Measurements from ENCODE around the gene EPN3. TPM values are rescaled to one million over a fixed set of nuclear protein-coding genes. Genes with fewer than 3 reads are reported as not detected.

The EPN3 gene
- total RNA-seq, 2 experiments from 2014 or later: not detected

DNA sequence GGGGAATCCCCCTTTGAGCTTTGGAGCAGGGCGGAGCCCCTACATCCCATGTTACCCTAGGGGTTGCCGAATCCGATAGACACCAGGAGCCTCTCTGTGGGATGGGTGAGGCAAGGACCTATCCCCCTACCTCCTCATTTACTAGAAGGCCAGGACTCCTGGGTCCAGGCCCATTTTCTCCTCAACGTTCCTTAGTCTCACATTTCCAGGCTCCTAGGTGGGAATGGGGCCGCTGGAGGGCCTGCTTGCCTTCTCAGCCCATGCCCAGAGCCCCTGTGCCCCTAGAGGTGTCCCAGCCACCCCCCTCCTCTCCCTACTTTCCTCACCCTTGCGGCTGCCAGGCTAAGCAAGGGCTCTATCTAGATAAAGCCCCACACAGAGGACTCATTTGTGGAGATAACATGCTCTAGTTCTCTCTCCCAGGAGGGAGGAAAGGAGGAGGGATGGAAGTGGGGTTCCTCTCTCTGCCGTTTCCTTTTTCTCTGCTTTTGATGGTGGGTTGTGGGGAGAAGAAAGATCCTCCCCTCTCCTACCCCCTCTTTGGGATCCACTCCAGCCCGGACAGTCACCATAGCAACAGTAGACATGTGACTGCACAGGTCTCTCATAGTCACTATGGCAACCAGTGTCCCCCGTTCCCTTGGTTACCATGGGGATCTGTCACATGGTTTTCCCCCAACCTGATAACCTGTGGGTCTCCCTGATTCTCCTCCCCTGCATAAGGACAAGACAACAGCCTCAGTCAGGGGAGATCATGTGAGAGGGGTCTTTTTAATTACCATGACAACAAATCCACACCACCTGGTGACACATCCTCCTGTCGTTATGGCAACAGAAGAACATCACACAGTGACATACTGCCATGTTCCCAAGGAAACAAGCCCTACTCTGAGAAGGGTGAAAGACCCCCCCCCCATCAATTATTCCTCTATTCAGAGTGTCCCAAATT lies 33.1 kb downstream of the EPN3 start:
- peaks cover 37% of the 10 kb centered on the region for H3K27me3 Mint-ChIP-seq
- no peaks in the 10 kb centered on the region for H3K9me3 Mint-ChIP-seq
- no peak overlapping the region for H3K27ac Mint-ChIP-seq
- ChIA-PET POLR2A (no interaction called here), CTCF (no interaction called here)
- H3K36me3 Mint-ChIP-seq: no peaks in the 10 kb centered on the region
- intact Hi-C loops (cut with micrococcal nuclease): no loop called here
- H3K4me3 Mint-ChIP-seq: no peak overlapping the region
- peaks cover 13% of the 10 kb centered on the region for H3K4me1 Mint-ChIP-seq (ENCODE audit: low read depth)
- no peak for DNase-seq

DNA sequence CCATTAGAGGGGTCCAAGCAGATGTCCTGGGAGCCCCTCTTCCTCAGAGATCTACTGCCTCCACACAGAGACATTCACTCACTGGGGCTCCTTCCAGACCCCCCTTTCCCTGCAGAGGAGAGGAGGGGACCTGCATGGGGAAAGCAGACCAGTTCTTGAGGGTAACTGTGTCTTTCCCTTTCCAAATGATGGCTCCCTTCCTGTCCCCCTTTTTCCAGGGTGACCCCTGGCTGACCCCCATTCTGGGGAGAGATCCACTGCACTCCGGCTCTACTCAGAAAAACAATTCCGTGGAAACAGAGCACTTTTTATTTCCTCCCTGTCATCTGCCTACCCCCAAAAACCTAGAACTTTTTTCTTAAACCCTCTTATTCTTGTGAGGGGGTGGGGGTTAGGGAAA lies 34.4 kb downstream of the EPN3 start:
- no peak overlapping the region for H3K4me3 Mint-ChIP-seq
- peaks cover 13% of the 10 kb centered on the region for H3K4me1 Mint-ChIP-seq (ENCODE audit: low read depth)
- H3K36me3 Mint-ChIP-seq: no peaks in the 10 kb centered on the region
- no peaks in the 10 kb centered on the region for H3K9me3 Mint-ChIP-seq
- ChIA-PET POLR2A (no interaction called here), CTCF (interaction anchor here (1.5 kb wide), 1 partner anchor 16 kb away, joined by 4 read pairs; no protein-coding TSS in a partner anchor)
- intact Hi-C loops (cut with micrococcal nuclease): no loop called here
- no peak for DNase-seq
- H3K27ac Mint-ChIP-seq: no peak overlapping the region
- peaks cover 42% of the 10 kb centered on the region for H3K27me3 Mint-ChIP-seq

DNA sequence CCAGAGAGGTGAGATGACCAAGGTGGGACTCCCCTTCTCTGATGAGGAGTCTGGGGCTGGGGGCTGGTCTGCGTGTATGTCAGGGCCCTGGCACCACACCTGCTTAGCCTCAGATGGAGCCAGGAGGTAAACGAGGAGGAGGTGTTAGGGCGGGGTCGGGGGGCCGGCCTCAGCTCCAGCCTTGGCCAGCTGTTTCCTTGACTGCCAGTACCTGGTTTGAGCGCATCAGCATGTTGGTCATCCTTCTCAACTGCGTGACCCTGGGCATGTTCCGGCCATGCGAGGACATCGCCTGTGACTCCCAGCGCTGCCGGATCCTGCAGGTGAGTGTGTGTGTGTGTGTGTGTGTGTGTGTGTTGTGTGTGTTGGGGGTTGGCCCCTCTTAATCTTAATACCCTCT lies 36.1 kb downstream of the EPN3 start:
- POLR2A ChIA-PET: no interaction called here
- intact Hi-C loops (cut with micrococcal nuclease): no loop called here

DNA sequence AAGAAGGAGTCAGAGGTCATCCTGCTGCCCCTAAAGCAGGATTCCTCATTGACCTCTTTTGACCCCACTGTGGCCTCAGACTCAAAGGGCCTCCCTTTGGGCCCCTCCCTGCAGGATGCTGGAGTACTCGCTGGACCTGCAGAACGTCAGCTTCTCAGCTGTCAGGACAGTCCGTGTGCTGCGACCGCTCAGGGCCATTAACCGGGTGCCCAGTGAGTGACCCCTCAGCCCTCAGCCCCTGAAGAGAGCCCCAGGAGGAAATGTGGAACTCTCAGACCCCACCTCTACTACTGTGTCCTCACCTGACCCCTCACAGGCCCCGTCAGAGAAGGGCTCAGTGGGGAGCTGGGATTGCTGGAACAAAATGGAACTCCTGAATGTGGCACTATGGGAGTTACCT lies 37.1 kb downstream of the EPN3 start:
- ChIA-PET CTCF (no interaction called here), POLR2A (no interaction called here)
- intact Hi-C loops (cut with micrococcal nuclease): no loop called here
- Mint-ChIP-seq H3K4me3 (no peak overlapping the region), H3K36me3 (no peaks in the 10 kb centered on the region), H3K27me3 (peaks cover 20% of the 10 kb centered on the region), H3K27ac (no peak overlapping the region), H3K4me1 (ENCODE audit: low read depth) (peaks cover 8% of the 10 kb centered on the region), H3K9me3 (no peaks in the 10 kb centered on the region)
- DNase-seq: no peak

More for the DNA sequence above, 36.1 kb downstream of the EPN3 start:
- Mint-ChIP-seq H3K9me3 (no peaks in the 10 kb centered on the region), H3K4me1 (ENCODE audit: low read depth) (peaks cover 8% of the 10 kb centered on the region), H3K27me3 (peaks cover 27% of the 10 kb centered on the region), H3K36me3 (no peaks in the 10 kb centered on the region), H3K4me3 (no peak overlapping the region), H3K27ac (no peak overlapping the region)
- no peak for DNase-seq
- CTCF ChIA-PET: no interaction called here

DNA sequence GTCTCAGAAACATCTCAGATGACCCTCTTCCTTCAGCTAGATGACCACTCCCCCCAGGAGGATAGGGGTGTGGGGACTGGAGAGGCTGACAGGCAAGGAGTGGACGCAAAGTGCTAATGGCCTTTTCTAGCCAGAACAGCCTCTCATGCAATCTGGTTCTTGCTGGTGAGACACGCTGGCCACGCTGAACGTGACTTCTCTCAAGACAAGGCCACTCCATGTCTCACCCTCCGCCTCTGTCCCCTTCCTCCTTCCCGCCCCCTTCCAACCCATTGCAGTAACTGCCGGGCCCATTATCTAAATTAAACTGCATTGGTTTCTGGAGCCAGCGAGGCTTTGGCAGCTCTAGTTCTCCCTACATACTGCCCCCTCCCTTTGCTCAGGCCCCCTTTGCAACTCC lies 37.5 kb downstream of the EPN3 start:
- no peaks in the 10 kb centered on the region for H3K9me3 Mint-ChIP-seq
- ChIA-PET CTCF (no interaction called here), POLR2A (no interaction called here)
- intact Hi-C loops (cut with micrococcal nuclease): no loop called here
- H3K27me3 Mint-ChIP-seq: peaks cover 16% of the 10 kb centered on the region
- H3K36me3 Mint-ChIP-seq: no peaks in the 10 kb centered on the region
- peaks cover 6% of the 10 kb centered on the region for H3K4me1 Mint-ChIP-seq (ENCODE audit: low read depth)
- H3K27ac Mint-ChIP-seq: no peak overlapping the region
- no peak for DNase-seq
- H3K4me3 Mint-ChIP-seq: no peak overlapping the region

DNA sequence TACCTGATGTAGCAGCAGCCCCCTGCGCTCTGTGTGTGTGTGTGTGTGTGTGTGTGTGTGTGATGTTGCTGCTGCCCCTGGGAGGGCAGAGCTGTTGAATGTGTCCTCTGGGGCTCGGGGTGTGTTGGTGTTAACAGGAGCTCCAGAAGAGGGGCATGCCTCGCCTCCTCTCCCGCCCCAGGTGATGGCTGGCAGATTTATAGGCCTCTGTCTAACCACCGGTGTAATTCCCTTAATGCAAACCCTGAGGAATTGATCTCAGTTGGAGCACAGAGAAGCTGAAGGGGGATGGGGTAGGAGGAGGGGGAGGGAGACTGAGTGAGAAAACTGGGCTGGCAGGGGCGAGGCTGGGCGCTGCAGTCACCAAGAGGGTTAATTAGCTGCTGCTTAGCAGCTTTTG lies 38.0 kb downstream of the EPN3 start:
- ChIA-PET POLR2A (no interaction called here), CTCF (no interaction called here)
- Mint-ChIP-seq H3K36me3 (no peaks in the 10 kb centered on the region), H3K4me1 (ENCODE audit: low read depth) (peaks cover 3% of the 10 kb centered on the region), H3K27me3 (peaks cover 14% of the 10 kb centered on the region), H3K27ac (no peak overlapping the region), H3K4me3 (no peak overlapping the region), H3K9me3 (no peaks in the 10 kb centered on the region)
- no peak for DNase-seq
- intact Hi-C loops (cut with micrococcal nuclease): no loop called here

DNA sequence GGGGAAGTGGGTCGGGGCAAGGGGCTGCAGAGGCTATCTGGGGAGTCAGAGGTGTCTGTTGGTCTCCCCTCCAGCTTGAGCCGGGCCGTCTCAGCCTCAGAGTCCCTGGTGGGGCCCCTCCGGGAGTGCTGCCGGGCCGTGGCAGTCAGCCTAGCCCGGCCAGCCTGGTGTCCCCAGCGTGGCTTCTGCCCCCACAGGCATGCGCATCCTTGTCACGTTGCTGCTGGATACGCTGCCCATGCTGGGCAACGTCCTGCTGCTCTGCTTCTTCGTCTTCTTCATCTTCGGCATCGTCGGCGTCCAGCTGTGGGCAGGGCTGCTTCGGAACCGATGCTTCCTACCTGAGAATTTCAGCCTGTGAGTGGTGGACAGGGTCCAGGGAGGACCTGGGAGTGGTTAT lies 39.1 kb downstream of the EPN3 start:
- no peaks in the 10 kb centered on the region for H3K9me3 Mint-ChIP-seq
- H3K27ac Mint-ChIP-seq: no peak overlapping the region
- intact Hi-C loops (cut with micrococcal nuclease): no loop called here
- no peaks in the 10 kb centered on the region for H3K36me3 Mint-ChIP-seq
- no peaks in the 10 kb centered on the region for H3K4me1 Mint-ChIP-seq (ENCODE audit: low read depth)
- DNase-seq: no peak
- no peak overlapping the region for H3K4me3 Mint-ChIP-seq
- ChIA-PET CTCF (no interaction called here), POLR2A (no interaction called here)
- peaks cover 4% of the 10 kb centered on the region for H3K27me3 Mint-ChIP-seq

DNA sequence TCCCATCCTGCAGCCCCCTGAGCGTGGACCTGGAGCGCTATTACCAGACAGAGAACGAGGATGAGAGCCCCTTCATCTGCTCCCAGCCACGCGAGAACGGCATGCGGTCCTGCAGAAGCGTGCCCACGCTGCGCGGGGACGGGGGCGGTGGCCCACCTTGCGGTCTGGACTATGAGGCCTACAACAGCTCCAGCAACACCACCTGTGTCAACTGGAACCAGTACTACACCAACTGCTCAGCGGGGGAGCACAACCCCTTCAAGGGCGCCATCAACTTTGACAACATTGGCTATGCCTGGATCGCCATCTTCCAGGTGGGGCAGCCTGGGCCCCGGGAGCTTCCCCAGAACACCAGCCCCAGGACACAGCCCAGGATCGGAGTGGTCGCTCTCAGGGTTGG lies 40.0 kb downstream of the EPN3 start:
- no peak overlapping the region for H3K4me3 Mint-ChIP-seq
- H3K27ac Mint-ChIP-seq: no peak overlapping the region
- intact Hi-C loops (cut with micrococcal nuclease): no loop called here
- ChIA-PET POLR2A (no interaction called here), CTCF (interaction anchor here (1.2 kb wide), 1 partner anchor 211 kb away, joined by 3 read pairs; no protein-coding TSS in a partner anchor)
- H3K27me3 Mint-ChIP-seq: peaks cover 4% of the 10 kb centered on the region
- H3K36me3 Mint-ChIP-seq: no peaks in the 10 kb centered on the region
- H3K4me1 Mint-ChIP-seq (ENCODE audit: low read depth): no peaks in the 10 kb centered on the region
- DNase-seq: no peak
- H3K9me3 Mint-ChIP-seq: no peaks in the 10 kb centered on the region

DNA sequence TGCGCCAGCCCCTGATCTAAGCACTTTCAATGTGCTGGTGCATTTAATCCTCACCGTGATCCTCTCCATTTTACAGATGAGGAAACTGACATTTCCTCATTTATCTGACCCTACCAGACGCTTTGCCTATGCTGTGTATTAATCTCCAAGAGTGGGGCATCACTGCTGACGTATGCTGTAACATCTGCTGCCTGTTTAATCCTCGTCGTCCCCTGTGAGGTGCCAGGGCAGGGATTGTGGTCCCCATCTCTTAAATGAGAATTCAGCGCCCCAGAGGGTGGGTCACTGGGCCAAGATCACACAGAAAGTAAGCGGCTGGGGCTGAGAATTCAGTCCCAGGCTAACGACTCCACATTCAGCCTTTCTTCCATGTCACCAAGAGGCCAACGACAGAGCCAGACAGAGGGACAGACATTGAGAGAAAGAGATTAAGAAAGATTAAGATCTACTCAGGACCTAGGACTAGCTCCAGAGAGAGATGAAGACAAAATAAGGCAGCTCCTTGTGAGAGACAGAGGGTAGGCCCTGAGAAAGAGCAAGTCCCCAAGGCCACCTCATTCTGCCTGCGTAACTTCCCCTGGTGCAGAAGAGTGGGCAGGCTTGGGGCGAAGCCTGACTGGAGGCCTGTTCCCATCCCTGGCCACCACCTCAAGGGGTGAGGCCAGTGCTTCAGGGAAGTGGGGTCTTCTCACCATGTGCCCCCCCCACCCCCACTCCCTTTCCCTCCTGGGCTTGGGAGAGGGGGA lies 41.5 kb downstream of the EPN3 start:
- CTCF ChIA-PET: interaction anchor here (1.2 kb wide), 1 partner anchor 209 kb away, joined by 3 read pairs; no protein-coding TSS in a partner anchor
- intact Hi-C loops (cut with micrococcal nuclease): no loop called here
- H3K27ac Mint-ChIP-seq: no peak overlapping the region

DNA sequence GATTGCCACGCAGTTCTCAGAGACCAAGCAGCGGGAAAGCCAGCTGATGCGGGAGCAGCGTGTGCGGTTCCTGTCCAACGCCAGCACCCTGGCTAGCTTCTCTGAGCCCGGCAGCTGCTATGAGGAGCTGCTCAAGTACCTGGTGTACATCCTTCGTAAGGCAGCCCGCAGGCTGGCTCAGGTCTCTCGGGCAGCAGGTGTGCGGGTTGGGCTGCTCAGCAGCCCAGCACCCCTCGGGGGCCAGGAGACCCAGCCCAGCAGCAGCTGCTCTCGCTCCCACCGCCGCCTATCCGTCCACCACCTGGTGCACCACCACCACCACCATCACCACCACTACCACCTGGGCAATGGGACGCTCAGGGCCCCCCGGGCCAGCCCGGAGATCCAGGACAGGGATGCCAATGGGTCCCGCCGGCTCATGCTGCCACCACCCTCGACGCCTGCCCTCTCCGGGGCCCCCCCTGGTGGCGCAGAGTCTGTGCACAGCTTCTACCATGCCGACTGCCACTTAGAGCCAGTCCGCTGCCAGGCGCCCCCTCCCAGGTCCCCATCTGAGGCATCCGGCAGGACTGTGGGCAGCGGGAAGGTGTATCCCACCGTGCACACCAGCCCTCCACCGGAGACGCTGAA lies 43.2 kb downstream of the EPN3 start:
- Mint-ChIP-seq H3K4me3 (no peak overlapping the region), H3K36me3 (no peaks in the 10 kb centered on the region), H3K27me3 (peaks cover 11% of the 10 kb centered on the region), H3K27ac (no peak overlapping the region), H3K4me1 (ENCODE audit: low read depth) (no peaks in the 10 kb centered on the region), H3K9me3 (no peaks in the 10 kb centered on the region)
- no peak for DNase-seq
- intact Hi-C loops (cut with micrococcal nuclease): no loop called here
- ChIA-PET CTCF (interaction anchor here (1.0 to 1.4 kb wide), 2 partner anchors 26 to 29 kb away, joined by 3 to 4 read pairs; partner anchors contain the start of gene SPATA20), POLR2A (no interaction called here)

More for the DNA sequence above, 41.5 kb downstream of the EPN3 start:
- H3K27me3 Mint-ChIP-seq: peaks cover 11% of the 10 kb centered on the region
- DNase-seq: no peak
- POLR2A ChIA-PET: no interaction called here
- no peaks in the 10 kb centered on the region for H3K9me3 Mint-ChIP-seq
- no peak overlapping the region for H3K4me3 Mint-ChIP-seq
- no peaks in the 10 kb centered on the region for H3K36me3 Mint-ChIP-seq
- no peaks in the 10 kb centered on the region for H3K4me1 Mint-ChIP-seq (ENCODE audit: low read depth)

DNA sequence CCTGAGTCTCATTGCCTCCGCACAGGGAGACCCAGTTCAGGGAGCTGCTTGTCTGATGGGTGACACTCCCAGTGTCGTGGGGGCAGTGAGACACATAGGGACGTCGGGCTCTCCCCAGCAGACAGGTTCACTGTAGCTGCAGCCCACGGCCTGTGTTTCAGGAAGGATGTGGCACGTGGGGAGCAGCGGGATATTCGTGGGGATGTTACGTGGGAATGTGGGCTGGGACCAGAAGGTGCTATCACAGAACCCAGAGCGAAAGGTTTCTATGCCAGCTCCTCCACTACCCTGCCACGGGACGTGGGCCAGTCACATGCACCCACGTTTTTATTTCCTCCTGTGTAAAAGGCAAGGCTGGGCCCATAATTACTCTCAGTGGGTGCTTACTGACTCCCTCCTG lies 44.3 kb downstream of the EPN3 start:
- H3K36me3 Mint-ChIP-seq: no peaks in the 10 kb centered on the region
- POLR2A ChIA-PET: no interaction called here
- DNase-seq: no peak
- H3K9me3 Mint-ChIP-seq: no peaks in the 10 kb centered on the region
- no peak overlapping the region for H3K27ac Mint-ChIP-seq
- intact Hi-C loops (cut with micrococcal nuclease): no loop called here
- H3K27me3 Mint-ChIP-seq: peaks cover 7% of the 10 kb centered on the region
- H3K4me3 Mint-ChIP-seq: no peak overlapping the region
- CTCF ChIA-PET: interaction anchor here (1.4 kb wide), 1 partner anchor 30 kb away, joined by 4 read pairs; the partner anchor contains the start of gene SPATA20
- H3K4me1 Mint-ChIP-seq (ENCODE audit: low read depth): no peaks in the 10 kb centered on the region

DNA sequence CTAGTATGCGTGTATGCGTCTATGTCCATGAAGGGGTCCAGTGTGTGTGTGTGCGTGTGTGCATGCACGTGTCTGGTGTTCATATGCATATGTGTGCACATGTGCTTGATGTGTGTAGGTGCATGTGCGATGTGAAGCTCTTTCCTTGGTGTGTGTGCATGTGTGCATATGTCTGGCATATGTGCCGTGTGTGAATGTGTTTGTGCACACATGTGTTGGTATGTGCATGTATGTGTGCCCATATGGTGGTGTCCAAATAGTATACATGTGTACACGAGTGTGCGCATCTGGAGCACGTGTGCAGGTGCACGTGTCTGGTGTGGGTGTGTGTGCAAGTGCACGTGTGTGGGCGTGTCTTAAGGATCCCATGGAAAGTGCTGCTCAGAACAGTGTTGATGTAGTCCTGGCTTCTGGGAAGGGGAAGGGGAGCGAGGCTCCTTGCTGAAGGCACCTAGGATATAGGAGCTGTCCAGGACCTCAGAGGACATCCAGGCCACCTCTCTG lies 45.0 kb downstream of the EPN3 start:
- intact Hi-C loops (cut with micrococcal nuclease): no loop called here
- no peak overlapping the region for H3K27ac Mint-ChIP-seq
- peaks cover 7% of the 10 kb centered on the region for H3K27me3 Mint-ChIP-seq
- POLR2A ChIA-PET: no interaction called here
- H3K4me3 Mint-ChIP-seq: no peak overlapping the region
- no peaks in the 10 kb centered on the region for H3K9me3 Mint-ChIP-seq
- no peaks in the 10 kb centered on the region for H3K36me3 Mint-ChIP-seq
- H3K4me1 Mint-ChIP-seq (ENCODE audit: low read depth): no peaks in the 10 kb centered on the region
- no peak for DNase-seq
- CTCF ChIA-PET: no interaction called here

Data from activated CD4-positive, alpha-beta memory T cell treated with anti-CD3 and anti-CD28 coated beads for 36 hours (primary cell).